Measurements from ENCODE around the gene SLX4IP. TPM values are rescaled to one million over a fixed set of nuclear protein-coding genes. Genes with fewer than 3 reads are reported as not detected.

Gene SLX4IP
- total and polyA plus RNA-seq, 2 donors (not counting 3 experiments of a cell fraction or from before 2014, with no cell fraction given): 1.9 to 4.5 TPM

DNA sequence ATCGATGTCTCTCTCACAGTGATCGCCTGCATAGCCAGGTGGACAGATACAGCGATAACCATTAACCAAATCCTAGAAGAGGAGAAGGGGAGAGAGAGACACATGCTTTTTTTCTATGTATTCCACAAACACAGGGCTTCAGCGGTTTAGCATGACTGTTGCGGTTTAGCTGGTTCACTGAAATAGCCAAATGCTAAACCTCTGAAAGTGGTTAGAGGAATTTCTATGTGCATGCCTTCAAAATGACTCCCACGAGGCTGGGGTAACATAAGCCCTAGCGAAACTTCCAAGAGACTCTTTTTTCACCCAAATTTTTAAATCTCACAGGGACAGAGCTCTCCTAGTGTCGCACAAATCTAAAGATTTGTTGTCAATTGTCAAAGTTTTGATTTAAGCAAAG lies 213.5 kb downstream of the SLX4IP start:
- Histone ChIP-seq H4K20me1 (replicated peaks; ENCODE audit: control insufficient read depth, extremely low read depth, insufficient read depth, low read length) (no peaks in the 10 kb centered on the region), H3K36me3 (ENCODE audit: control insufficient read depth in 2 of 2, extremely low read depth in 1 of 2, insufficient read depth in 2 of 2, low read length in 2 of 2) (peaks cover 16 to 58% of the 10 kb centered on the region in 2 experiments), H3K4me1 (ENCODE audit: control insufficient read depth, extremely low read depth, insufficient read depth, low read length) (peaks cover 13% of the 10 kb centered on the region), H3K27me3 (ENCODE audit: control insufficient read depth in 2 of 2, insufficient read depth in 2 of 2, low read length in 2 of 2) (no peaks in the 10 kb centered on the region), H3K9me1 (replicated peaks; ENCODE audit: control insufficient read depth, extremely low read depth, insufficient read depth, low read length) (no peaks in the 10 kb centered on the region), H3K79me2 (ENCODE audit: control insufficient read depth, insufficient read depth, low read length) (no peaks in the 10 kb centered on the region), H3K4me3 (replicated peaks in 1 of 3; ENCODE audit: insufficient read depth in 1 of 3, low read depth in 1 of 3, low read length in 3 of 3) (no peak overlapping the region), H3K27ac (ENCODE audit: insufficient read depth, low read depth, low read length) (no peak overlapping the region), H2AFZ (ENCODE audit: low read depth, low read length) (no peak overlapping the region), H3K9ac (replicated peaks; ENCODE audit: extremely low read depth, insufficient read depth, low read length) (no peak overlapping the region), H3K4me2 (ENCODE audit: insufficient read depth, low read length) (no peak overlapping the region), H3K9me3 (replicated peaks; ENCODE audit: control insufficient read depth, insufficient read depth, low read length) (no peaks in the 10 kb centered on the region)
- dilution Hi-C loops (cut with MboI; ENCODE audit: extremely low pct_ligation_motif_present, low sequenced_read_pairs) (no loop called here), intact Hi-C loops (cut with micrococcal nuclease) (no loop called here)
- CTCF ChIA-PET: interaction anchor here (1.7 kb wide), 1 partner anchor 12 kb away, joined by 3 read pairs; no protein-coding TSS in a partner anchor
- DNase-seq (ENCODE audit: low read depth, low spot score) (no peak), FAIRE-seq (no peak)
- TF ChIP-seq, protein P1, sequence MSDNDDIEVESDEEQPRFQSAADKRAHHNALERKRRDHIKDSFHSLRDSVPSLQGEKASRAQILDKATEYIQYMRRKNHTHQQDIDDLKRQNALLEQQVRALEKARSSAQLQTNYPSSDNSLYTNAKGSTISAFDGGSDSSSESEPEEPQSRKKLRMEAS (IDR thresholded peaks at IDR 0.05; ENCODE audit: insufficient read depth, insufficient read length): no peak
- TF ChIP-seq CTCF (IDR thresholded peaks at IDR 0.05; ENCODE audit: extremely low read depth in 1 of 2, insufficient read depth in 1 of 2, low read depth in 1 of 2, low read length in 2 of 2) (no peak), JUN (IDR thresholded peaks at IDR 0.05; ENCODE audit: borderline replicate concordance, insufficient read depth, insufficient read length, low read depth) (no peak), GATA2 (IDR thresholded peaks at IDR 0.05; ENCODE audit: insufficient read depth, insufficient read length, low read depth, low read length) (no peak), EZH2 (IDR thresholded peaks at IDR 0.05; ENCODE audit: borderline replicate concordance, low read depth, low read length, severe bottlenecking) (no peak), MYC (IDR thresholded peaks at IDR 0.05; ENCODE audit: low read depth, low read length) (no peak), POLR2A (IDR thresholded peaks at IDR 0.05; ENCODE audit: low read depth, low read length) (no peak), FOS (IDR thresholded peaks at IDR 0.05; ENCODE audit: borderline replicate concordance, insufficient read depth, low read length) (no peak), POLR2AphosphoS5 (IDR thresholded peaks at IDR 0.05; ENCODE audit: insufficient read depth, low read depth, low read length) (no peak)
- no TSS peak for BruUV-seq (replicated peaks)
- POLR2A ChIA-PET: no interaction called here
